Stimulated activated naive CD8-positive, alpha-beta T cell treated with anti-CD3 and anti-CD28 coated beads, Interleukin-15, Interleukin-2, amounts not matched to agents 100 U/mL and 50 U/mL, for 24 hours (primary cell): Measurements from ENCODE around the gene DRC7.

Source experiments
- ATAC-seq: fragments of 150-1000 bp; cut with Tn5 transposase; one replicate; pipeline ENCODE4 v1.10.0; 2021
- DNase-seq: peaks from one replicate; pipeline ENCODE4 v3.0.0; 2021

Gene DRC7

DNA sequence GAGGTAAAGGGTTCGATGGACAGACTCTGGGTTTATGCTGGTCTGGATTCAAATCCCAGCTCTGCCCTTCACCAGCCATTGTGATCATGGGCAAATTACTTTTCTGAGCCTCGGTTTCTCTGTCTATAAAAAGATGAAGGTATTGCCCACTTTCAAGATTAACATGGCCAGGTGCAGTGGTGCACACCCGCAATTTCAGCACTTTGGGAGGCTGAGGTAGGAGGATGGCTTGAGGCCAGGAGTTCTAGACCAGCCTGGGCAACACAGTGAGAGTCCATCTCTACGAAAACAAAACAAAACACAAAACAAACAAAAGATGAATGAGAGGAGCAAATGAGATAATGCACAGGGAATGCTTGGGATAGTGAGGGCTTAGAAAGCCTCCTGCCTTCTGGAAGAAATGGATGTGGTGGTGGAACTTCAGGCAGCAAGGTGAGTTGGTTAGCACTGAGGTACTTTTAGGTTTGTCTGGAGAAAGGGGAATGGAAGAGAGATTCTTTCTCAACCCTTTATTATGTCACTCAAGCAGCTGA lies 18.0 kb upstream of the DRC7 start:
- ATAC-seq (no peak), DNase-seq (no peak)

DNA sequence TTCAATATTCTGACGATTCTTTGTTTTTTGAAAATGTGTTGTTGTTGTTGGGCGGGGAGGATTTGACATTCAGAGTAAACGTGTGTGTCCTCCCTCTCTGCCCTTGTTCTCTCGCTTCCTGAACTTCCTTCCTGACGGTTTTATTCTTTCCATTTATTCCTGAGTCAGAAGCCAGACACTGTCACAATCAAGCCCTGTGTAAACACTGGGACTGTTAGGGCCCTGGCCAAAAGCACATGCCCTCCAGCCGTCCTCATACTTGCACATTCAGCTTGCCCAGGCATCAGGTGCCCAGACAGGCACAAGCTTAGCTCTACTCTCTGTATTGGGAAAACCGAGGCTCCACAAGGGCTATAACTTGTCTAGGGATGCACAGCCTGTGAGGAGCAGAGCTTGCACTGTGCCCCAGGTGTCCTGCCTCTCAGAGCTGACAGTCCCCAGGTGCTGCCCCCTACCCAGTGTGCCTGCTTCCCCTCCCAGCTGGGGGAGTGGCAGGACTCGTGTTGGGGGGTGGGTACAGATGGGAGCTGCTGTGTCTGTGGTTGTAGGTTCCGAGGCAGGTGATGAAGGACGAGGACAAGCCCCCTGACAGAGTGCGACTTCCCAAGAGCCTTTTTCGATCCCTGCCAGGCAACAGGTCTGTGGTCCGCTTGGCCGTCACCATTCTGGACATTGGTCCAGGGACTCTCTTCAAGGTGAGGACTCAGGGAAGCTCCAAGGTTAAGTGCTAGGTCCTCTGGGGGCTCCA lies 16.8 kb upstream of the DRC7 start:
- ATAC-seq = no peak
- no peak for DNase-seq

DNA sequence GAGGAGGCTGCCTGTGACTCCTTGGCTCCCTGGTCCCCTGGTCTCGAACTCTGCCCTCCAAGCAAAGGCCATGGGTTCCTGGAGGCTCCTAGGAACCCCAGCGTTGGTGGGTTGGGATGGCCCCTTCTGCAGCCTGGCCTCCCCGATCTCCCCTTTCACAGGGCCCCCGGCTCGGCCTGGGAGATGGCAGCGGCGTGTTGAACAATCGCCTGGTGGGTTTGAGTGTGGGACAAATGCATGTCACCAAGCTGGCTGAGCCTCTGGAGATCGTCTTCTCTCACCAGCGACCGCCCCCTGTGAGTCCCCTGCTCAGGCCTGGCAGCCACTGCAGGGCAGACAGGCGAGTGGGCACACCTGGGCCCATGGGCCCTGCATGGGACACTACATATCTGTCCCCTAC lies 15.6 kb upstream of the DRC7 start:
- ATAC-seq (no peak), DNase-seq (no peak)

DNA sequence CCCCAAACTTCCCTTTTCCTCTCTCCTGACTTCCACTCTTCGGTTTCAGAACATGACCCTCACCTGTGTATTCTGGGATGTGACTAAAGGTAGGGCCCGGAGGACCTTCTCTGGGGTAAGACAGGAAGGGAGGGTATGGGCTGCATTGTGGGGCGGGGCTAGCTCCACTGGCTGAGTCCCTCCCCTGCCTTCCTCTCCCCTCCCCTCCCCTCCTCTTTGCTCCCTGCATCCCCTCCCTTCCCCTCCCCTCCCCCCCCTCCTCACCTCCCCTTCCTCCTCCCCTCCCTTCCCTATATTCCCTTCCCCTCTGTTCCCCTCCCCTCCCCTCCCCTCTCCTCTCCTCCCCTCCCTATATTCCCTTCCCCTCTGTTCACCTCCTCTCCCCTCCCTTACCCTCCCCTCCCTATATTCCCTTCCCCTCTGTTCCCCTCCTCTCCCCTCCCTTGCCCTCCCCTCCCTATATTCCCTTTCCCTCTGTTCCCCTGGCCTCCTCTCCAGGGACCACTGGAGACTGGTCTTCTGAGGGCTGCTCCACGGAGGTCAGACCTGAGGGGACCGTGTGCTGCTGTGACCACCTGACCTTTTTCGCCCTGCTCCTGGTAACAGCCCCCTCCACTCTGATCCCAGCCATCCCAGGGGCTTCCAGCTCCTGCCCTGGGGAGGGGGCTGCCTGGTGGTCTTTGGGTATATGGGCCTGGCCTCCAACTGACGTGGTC lies 14.7 kb upstream of the DRC7 start:
- DNase-seq = no peak
- ATAC-seq = no peak

DNA sequence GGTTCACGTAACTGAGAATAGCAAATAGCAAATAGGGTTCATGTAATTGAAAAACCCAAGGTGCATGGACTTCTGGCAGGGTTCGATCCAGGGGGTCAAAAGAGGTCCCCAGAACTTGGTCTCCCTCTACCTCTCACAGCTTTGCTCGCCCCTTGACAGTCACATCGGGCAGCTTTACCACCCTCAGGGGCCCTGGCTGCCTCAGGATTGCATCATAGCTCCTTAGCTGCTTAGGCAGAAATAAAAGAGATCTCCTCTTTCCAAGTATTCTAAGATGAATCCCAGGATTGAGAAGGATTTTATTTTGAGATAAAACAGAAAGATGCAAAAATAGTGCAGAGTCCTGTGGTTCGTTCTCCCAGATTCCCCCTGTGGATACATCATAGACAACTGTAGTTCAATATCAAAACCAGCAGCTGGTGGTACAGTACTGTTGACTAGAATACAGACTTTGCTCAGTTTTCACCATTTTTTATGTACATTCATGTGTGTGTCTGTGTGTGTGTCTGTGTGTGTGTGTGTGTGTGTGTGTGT lies 13.7 kb upstream of the DRC7 start:
- ATAC-seq = no peak
- DNase-seq = no peak

DNA sequence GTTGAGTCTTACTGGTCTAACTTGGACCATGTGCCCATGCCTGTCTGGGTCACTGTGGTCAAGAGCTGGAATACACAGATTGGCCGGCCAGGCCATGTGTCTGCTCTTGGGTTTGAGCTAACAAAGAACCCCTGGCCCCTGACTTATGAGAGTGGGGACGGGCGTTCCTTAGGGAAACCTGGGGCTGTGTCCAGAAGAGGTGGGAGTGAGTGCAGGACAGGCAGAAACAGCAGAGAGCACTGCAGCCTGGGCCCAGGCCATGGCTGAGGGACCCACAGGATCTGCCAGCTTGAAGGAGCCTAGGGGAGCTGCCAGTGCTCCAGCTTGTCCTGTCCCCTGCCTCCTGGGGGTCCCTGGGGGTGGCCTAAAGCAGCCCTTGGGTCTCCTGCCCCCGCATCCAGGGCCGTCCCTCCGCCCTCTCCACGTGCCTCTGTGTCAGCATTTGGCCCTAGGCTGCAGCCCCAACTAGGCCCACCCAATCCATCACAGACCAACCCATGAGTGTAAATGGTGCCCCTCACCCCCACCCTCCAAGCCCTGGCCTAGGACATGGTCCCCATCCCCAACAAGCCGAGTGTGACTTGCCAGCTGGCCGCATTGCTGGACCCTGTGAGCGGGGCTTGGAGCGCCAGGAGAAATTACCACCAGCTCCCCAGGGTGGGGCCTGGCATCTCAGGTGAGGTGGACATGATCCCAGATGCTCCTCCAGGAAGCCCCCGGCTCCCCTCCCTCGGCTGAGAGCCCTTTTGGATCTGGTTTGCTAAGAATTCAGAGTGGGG lies 12.5 kb upstream of the DRC7 start:
- ATAC-seq = no peak
- DNase-seq = no peak

DNA sequence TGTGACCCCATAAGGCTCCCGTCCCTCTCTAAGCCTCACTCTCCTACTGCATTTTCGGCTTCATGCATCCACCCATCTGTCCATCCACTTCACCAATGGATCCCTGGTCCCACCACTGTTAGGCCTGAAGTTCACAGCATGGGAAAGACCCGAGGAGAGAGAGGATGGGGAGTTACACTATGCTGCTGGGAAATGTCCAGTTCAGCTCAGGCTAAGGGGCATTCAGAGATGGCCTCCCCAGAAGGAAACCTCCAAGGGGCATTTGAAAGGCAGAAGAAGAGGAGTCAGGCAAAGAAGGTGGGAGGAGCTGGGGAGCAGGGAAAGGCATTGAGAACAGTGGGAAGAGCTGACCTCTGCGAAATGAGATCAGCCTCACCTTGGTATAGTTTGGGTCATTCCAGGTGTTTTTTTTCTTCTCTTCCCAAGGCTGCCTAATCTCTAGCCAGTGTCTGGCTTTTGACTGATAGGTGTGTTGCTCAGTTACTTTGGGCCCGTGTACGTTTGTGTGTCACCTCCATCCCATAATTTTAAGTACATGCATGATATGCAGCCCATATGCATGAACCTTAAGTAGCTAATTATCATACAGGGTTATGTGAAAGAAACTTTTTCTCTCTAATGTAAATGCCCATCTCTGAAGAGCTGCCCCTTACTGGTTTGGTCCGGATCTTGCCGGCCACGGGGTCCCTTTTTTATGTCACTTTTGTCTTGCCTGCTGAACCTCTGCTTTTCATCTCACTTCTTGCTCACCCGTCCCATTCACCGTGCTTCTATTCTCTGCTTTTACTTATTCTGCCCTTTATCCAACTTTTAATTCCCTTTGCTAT lies 11.6 kb upstream of the DRC7 start:
- no peak for DNase-seq

DNA sequence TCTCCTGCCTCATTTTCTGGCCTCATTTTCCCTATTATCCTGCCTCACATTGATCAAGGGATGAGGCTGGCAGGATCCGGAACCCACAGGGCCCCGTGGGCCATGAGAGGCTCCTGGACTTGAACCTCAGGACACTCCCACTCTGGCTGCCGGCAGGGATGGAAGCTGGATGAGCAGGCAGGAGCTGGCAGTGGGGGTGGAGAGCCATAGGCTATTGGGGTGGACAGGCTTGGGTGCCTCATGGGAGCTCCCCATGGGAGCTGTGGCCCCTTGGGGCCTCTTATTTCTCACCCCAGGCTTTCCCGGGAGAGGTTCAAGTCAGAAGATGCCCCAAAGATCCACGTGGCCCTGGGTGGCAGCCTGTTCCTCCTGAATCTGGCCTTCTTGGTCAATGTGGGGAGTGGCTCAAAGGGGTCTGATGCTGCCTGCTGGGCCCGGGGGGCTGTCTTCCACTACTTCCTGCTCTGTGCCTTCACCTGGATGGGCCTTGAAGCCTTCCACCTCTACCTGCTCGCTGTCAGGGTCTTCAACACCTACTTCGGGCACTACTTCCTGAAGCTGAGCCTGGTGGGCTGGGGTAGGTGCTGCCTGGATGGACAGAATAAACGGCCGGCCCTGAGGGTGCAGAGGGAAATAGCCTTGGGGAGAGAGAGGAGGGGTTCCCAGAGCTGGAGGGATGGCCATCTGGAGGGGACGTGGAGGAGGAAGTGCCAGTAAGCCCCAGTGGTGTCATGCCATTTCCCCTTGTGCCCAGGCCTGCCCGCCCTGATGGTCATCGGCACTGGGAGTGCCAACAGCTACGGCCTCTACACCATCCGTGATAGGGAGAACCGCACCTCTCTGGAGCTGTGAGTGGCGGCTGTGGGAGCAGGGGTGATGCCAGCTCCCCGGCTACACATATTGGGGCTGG lies 10.7 kb upstream of the DRC7 start:
- DNase-seq (no peak), ATAC-seq (no peak)

More for the DNA sequence above, 11.6 kb upstream of the DRC7 start:
- no peak for ATAC-seq

DNA sequence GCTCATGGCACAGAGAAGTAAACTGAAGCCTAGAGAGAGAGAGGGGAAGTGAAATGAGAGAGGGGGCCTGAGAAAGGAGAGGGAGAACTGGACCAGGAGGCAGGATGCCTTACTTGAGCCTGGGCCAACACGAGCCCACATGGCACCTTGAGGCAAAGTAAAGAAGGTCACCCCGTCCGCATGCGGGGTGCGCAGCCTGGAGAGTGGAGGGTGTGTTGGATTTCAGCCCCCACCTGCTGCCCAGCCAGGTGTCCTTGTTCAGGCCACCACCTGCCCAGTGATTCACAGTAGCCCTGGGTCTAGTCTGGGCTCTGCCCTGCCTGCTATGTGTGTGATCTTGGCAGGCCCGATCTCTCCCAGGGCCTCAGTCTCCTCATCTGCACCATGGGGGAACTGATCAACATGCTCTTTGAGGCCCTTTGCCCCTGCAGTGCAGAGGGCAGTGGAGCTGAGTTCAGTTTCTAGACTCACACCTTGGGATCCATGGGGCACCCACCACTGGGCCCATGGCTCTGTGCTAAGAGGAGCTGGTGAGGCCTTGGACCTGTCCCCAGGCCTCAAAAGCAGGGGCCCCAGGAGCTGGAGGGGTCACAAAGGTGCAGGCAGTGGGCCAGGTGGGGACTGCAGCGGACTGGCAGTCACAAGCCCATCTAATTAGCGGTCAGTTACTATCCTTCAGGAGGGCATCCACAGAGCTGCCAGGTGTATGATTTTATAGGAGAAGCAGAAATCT lies 9.8 kb upstream of the DRC7 start:
- no peak for DNase-seq
- ATAC-seq = no peak

DNA sequence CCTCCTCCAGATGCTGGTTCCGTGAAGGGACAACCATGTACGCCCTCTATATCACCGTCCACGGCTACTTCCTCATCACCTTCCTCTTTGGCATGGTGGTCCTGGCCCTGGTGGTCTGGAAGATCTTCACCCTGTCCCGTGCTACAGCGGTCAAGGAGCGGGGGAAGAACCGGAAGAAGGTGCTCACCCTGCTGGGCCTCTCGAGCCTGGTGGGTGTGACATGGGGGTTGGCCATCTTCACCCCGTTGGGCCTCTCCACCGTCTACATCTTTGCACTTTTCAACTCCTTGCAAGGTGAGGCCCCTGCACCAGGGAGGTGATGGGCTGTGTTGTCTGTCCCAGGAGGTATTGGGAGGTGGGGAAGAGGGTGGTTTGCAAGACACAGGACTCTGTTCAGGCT lies 9.0 kb upstream of the DRC7 start:
- DNase-seq (no peak), ATAC-seq (no peak)

DNA sequence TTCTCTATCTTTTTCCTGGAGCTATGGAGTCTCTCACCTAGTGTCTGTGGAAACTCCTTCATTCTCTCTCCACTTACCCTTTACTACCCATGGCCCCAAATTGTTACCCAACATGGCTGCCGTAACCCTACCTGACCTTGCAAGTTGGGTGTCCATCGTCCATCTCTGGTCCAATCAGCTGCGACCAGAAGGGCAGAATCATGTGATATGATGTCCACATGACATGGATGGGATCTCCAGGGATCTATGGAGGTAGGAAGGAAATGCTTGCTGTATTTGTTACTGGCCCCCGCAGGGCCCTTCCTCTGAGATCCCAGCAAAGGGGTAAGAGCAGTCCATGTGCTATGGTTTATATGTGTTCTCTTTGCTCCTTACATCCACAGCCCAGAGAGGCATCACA lies 8.0 kb upstream of the DRC7 start:
- ATAC-seq = no peak
- DNase-seq = no peak

DNA sequence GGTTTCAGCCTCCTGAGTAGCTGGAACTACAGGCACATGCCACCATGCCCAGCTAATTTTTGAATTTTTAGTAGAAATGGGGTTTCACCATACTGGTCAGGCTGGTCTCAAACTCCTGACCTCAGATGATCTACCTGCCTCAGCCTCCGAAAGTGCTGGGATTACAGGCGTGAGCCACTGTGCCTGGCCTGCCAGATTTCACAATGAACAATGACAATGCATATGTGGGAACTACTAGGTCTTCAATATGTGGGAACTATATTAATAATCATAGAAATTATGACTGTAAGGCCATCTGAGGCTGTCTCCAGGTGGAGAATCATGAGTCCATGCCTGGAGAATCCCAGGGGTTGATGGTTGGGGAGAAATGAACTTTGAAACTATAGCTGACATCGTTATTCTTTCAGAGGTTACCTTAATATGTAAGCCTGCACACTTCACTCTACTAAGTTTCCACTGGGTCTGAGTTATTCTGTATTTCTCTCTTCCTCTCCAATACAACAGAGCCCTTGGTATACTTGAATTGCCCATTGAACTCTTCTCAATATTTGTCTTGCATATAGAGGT lies 7.2 kb upstream of the DRC7 start:
- DNase-seq = no peak
- ATAC-seq = no peak

DNA sequence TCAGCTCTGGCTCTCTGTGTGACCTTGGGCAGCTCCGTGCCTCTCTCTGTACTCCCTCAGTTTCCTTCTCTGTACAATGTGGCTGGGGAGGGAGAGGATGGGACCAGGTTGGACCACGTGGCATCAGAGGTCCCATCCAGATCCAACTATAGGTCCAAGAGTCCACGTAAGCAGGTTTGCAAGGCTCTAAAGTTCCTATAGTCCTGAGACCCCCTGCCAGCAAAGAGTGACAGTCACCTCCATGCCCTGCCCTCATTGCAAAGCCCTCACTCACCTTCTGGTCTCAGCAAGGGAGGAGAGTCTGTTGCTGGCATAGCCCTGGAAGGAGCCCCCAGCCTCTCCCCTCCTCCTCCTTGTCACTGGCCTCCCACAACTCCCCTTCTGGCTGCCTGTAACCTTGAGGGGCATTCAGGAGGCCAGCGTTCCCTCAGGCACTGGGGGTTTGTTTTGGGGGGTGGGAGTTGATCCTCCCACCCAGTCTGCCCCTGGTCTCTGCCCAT lies 6.1 kb upstream of the DRC7 start:
- no peak for DNase-seq
- no peak for ATAC-seq

DNA sequence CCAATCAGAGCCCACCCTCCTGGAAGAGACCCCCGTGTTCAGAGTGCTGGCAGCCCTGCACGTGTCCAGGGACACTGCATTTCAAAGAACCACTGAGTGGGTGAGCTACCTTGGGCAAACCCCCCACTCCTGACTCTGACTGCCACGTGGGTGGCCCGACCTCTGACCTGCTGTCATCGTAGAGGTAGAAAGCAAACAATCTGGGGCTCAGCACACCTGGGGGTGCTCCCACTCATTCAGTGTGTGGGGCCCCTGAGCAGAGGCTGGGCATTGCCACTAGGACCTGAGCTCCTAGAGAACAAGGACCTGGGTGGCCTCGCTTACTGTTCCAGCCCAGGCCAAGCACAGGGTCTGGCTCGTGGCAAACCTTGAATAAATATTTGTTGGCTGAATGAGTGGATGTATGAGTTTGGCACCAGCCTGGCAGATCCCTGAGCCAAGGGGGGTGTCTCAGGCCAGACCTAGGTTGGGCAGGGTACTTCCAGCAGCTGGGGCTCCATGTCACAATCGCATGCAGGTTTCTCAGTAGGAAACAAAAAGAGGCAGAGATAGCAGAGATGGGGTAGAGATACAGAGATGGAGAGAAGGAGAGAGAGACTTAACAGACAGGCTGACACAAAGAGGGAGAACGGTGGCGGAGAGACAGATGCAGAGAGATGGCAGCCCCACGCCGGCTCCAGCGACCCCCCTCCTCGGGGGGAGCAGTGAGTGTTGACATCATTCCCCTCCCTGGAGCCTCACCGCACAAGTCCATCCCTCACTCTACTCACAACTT lies 5.4 kb upstream of the DRC7 start:
- ATAC-seq (no peak), DNase-seq (no peak)

DNA sequence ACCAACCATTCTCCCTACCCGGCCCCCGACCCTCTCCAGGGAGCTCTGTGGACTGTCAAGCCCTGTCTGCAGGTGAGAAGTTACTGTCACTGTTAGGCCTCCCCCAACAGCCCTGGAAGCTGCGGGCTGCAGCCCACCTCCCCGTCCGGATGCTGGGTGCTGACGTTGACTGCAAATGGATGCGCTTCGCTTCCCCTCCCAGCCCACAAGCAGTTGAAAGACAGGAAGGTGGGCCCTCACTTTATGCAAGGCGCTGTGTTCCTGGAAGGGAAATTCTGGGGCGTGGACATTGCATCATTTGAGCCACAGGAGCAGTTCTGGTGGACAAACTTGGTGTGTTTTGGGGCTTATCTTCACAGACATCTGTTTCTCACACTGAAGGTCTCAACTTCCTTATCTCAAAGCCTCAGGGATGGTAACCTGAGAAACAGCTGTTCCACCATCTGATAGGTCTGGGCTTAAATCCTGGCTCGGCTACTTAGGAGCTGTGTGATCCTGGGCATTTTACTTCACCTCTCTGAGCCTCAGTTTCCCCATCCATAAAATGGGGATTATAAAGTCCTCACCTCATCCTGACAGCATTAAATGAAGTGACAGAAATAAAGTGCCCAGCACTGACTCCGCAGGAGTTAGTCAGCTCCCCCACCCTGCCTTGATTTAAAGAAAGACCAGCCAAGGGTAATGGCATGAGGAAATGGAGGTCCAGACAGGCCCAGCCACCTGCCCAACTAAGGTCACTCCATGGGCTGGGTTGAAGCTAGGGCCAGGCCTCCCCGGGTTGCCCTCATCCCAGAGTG lies 4.6 kb upstream of the DRC7 start:
- ATAC-seq (peak; percentile 66), DNase-seq (peak; percentile 52)

DNA sequence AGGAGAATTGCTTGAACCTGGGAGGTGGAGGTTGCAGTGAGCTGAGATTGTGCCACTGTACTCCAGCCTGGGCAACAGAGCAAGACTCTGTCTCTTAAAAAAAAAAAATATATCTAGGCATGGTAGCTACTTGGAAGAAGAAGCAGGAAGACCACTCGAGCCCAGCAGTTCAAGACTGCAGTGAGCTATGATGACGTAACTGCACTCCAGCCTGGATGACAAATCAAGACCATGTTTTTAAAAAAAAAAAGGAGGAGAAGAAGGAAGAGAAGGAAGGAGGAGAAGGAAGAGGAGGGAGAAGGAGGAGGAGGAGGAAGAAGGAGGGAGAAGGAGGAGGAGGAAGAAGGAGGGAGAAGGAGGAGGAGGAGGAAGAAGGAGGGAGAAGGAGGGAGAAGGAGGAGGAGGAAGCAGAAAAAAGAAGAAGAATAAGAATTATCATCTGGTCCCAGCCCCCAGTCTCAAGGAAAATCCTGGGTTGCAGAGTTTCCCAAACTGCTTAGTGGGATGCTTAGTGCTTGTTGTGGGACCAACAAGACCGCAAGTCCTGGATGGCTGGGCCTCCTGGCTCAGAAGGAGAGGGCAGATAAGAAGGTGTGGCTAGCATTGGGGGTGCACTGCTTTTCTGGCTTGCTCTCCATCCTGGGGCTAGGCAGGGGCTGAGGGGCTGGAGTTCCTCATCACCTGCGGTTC lies 3.7 kb upstream of the DRC7 start:
- DNase-seq (no peak), ATAC-seq (no peak)

DNA sequence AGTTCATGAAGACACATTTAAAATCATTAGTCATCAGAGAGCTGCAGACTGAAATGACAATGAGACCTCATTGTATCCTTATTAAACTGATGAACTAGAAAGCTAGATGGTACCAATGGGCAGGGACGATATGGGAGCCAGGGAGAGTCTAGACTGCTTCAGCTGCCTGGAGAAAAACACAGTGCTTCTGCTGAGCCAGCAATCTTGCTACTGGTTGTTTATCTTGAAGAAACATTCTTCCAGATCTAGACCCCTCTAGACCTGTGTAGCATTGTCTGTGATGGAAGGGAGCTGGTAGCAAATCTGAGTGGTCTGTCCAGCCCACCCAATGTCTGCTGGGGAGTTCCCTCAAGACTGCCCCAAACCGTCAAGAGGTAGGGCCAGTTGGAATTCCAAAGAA lies 2.0 kb upstream of the DRC7 start:
- ATAC-seq (no peak), DNase-seq (no peak)
